Liver (tissue), 9 donors: Measurements from ENCODE around the gene AMIGO2. TPM values are rescaled to one million over a fixed set of nuclear protein-coding genes. Genes with fewer than 3 reads are reported as not detected.
"Not testable (repeated sequence)": the region's sequence is repeated elsewhere in the genome, so short reads cannot be mapped to it uniquely, and the experiment has no call there.

Source experiments
- DNase-seq: peaks from one replicate; pipeline ENCODE4 v3.0.0-alpha.2; 2017; ENCODE audit warnings: low spot score
- H3K27ac ChIP-seq, 2 donors: one replicate each; pipeline ENCODE4 v1.7.0; 2013; ENCODE audit warnings: inconsistent platforms in 2 of 2, low read length in 2 of 2, control low read depth in 1 of 2, low read depth in 1 of 2, mild to moderate bottlenecking in 1 of 2
- H3K27me3 ChIP-seq, 4 donors: one replicate each; pipeline versions ENCODE4 v1.6.1 to v1.7.0; 2013; ENCODE audit warnings: low read length in 3 of 4, inconsistent platforms in 1 of 4, mild to moderate bottlenecking in 1 of 4, moderate library complexity in 1 of 4; ENCODE audit not compliant: control insufficient read depth in 4 of 4, insufficient read depth in 4 of 4
- H3K36me3 ChIP-seq, 4 donors: one replicate each; pipeline versions ENCODE4 v1.6.1 to v1.7.0; 2013; ENCODE audit warnings: low read length in 3 of 4, mild to moderate bottlenecking in 3 of 4, low read depth in 1 of 4, moderate library complexity in 1 of 4; ENCODE audit not compliant: control insufficient read depth in 4 of 4, insufficient read depth in 3 of 4
- H3K4me1 ChIP-seq, 4 donors: one replicate each; pipeline versions ENCODE4 v1.6.1 to v1.7.0; 2013; ENCODE audit warnings: low read length in 3 of 4, mild to moderate bottlenecking in 3 of 4, moderate library complexity in 1 of 4; ENCODE audit not compliant: control insufficient read depth in 4 of 4, insufficient read depth in 4 of 4
- H3K4me3 ChIP-seq, 3 donors: one replicate each; pipeline versions ENCODE4 v1.6.1 to v1.7.0; 2013; ENCODE audit warnings: low read length in 3 of 3, control low read depth in 1 of 3, low read depth in 1 of 3, mild to moderate bottlenecking in 1 of 3
- H3K9ac ChIP-seq, 2 donors: one replicate each; pipeline ENCODE4 v1.7.0; 2013; ENCODE audit warnings: low read length in 2 of 2, mild to moderate bottlenecking in 2 of 2, moderate library complexity in 2 of 2, control low read depth in 1 of 2, low read depth in 1 of 2
- H3K9me3 ChIP-seq, 4 donors: one replicate each; pipeline versions ENCODE4 v1.6.1 to v1.7.0; 2013; ENCODE audit warnings: low read length in 3 of 4; ENCODE audit not compliant: control insufficient read depth in 4 of 4
- ATF3 ChIP-seq: IDR thresholded peaks from 2 replicates; pipeline ENCODE4 v1.6.1; 2016; ENCODE audit warnings: antibody characterized with exemption
- CTCF ChIP-seq: fragments of 150-350 bp; IDR thresholded peaks from 2 replicates; pipeline ENCODE4 v1.5.1; 2017; ENCODE audit warnings: improper control_type of control experiment, low read depth, low read length; ENCODE audit not compliant: missing input control
- EGR1 ChIP-seq, 2 donors: IDR thresholded peaks; 2 replicates each; pipeline ENCODE4 v1.6.1; 2016 to 2018; ENCODE audit warnings: antibody characterized with exemption in 2 of 2, low read depth in 2 of 2
- FOXA1 ChIP-seq: IDR thresholded peaks from 2 replicates; pipeline ENCODE4 v1.6.1; 2016; ENCODE audit warnings: antibody characterized with exemption
- FOXA2 ChIP-seq: IDR thresholded peaks from 2 replicates; pipeline ENCODE4 v1.6.1; 2016; ENCODE audit warnings: antibody characterized with exemption
- GABPA ChIP-seq, 2 donors: IDR thresholded peaks in 1 of 2; conservative IDR thresholded peaks in 1 of 2; 2 replicates each; pipeline ENCODE4 v1.6.1; 2016; ENCODE audit warnings: antibody characterized with exemption in 2 of 2, mild to moderate bottlenecking in 1 of 2, moderate library complexity in 1 of 2
- HNF4A ChIP-seq, 2 donors: conservative IDR thresholded peaks; 2 replicates each; pipeline ENCODE4 v1.6.1; 2016; ENCODE audit warnings: antibody characterized with exemption in 2 of 2, mild to moderate bottlenecking in 2 of 2
- HNF4G ChIP-seq: IDR thresholded peaks from 2 replicates; pipeline ENCODE4 v1.6.1; 2016; ENCODE audit warnings: antibody characterized with exemption
- MAX ChIP-seq: IDR thresholded peaks from 2 replicates; pipeline ENCODE4 v1.6.1; 2016; ENCODE audit warnings: antibody characterized with exemption
- NR2F2 ChIP-seq: IDR thresholded peaks from 2 replicates; pipeline ENCODE4 v1.6.1; 2016; ENCODE audit warnings: antibody characterized with exemption
- RAD21 ChIP-seq, 2 donors: IDR thresholded peaks; 2 replicates each; pipeline ENCODE4 v1.6.1; 2016; ENCODE audit warnings: antibody characterized with exemption in 2 of 2, mild to moderate bottlenecking in 2 of 2
- REST ChIP-seq: IDR thresholded peaks from 2 replicates; pipeline ENCODE4 v1.6.1; 2016; ENCODE audit warnings: antibody characterized with exemption, mild to moderate bottlenecking
- SP1 ChIP-seq: IDR thresholded peaks from 2 replicates; pipeline ENCODE4 v1.6.1; 2018; ENCODE audit warnings: antibody characterized with exemption, mild to moderate bottlenecking
- TAF1 ChIP-seq: conservative IDR thresholded peaks from 2 replicates; pipeline ENCODE4 v1.6.1; 2016; ENCODE audit warnings: antibody characterized with exemption, mild to moderate bottlenecking
- YY1 ChIP-seq: IDR thresholded peaks from 2 replicates; pipeline ENCODE4 v1.6.1; 2016; ENCODE audit warnings: antibody characterized with exemption, mild to moderate bottlenecking
- ZBTB33 ChIP-seq: IDR thresholded peaks from 2 replicates; pipeline ENCODE4 v1.6.1; 2016; ENCODE audit warnings: antibody characterized with exemption
- WGBS: extraction: QIAGEN DNeasy Blood & Tissue Kit; methylation state at CpG from one replicate; pipeline ENCODE4 v1.1.7; 2013; 5-methylcytosine and 5-hydroxymethylcytosine counted together
- polyA plus RNA-seq, 2 donors: library from polyadenylated mRNA; stranded (reverse) in 1 of 2; unstranded in 1 of 2; fragments of 200-250 nt in 1 of 2; fragments of >200 nt in 1 of 2; fragmentation: Nextera tagmentation in 1 of 2; extraction: Ambion mirVana in 1 of 2; gene quantifications; one replicate each; pipeline versions ENCODE4 v1.2.1 to v1.2.3, GENCODE V29; 2013 to 2015
- total RNA-seq, 2 donors: library from RNA; depleted of rRNA; stranded (reverse); fragments of >200 nt; gene quantifications; one replicate each; pipeline ENCODE4 v1.2.3, GENCODE V29; 2014
- donor health status: healthy.
- donor health status: healthy.
- donor health status: healthy.
- donor health status: healthy.
- donor health status: healthy.

The AMIGO2 gene
- total and polyA plus RNA-seq, 4 donors, result 1.2 to 3.5 (median 2.3) TPM

- 94% methylated on average over 2 of the region's 2 CpGs for WGBS
Measured at GRCh38 chr12:47058640-47059039, 21.1 kb downstream of the AMIGO2 start.

GRCh38 chr12:47056944-47057343 lies 22.8 kb downstream of the AMIGO2 start:
- not testable (repeated sequence) for H3K9ac ChIP-seq, H3K4me3 ChIP-seq, H3K36me3 ChIP-seq, H3K9me3 ChIP-seq, DNase-seq, H3K27me3 ChIP-seq, H3K27ac ChIP-seq, H3K4me1 ChIP-seq
- 81% methylated on average over 12 of the region's 12 CpGs for WGBS

More at GRCh38 chr12:47058640-47059039, 21.1 kb downstream of the AMIGO2 start:
- not testable (repeated sequence) for H3K27ac ChIP-seq, DNase-seq, H3K9ac ChIP-seq, H3K4me3 ChIP-seq, H3K36me3 ChIP-seq, H3K9me3 ChIP-seq, H3K4me1 ChIP-seq, H3K27me3 ChIP-seq

GRCh38 chr12:47055856-47056255 lies 23.9 kb downstream of the AMIGO2 start:
- H3K4me3 ChIP-seq, H3K9me3 ChIP-seq, H3K27ac ChIP-seq, H3K27me3 ChIP-seq, H3K36me3 ChIP-seq, DNase-seq, H3K9ac ChIP-seq, H3K4me1 ChIP-seq: not testable (repeated sequence)
- 68% methylated on average over 3 of the region's 3 CpGs for WGBS

GRCh38 chr12:47054659-47055058 lies 25.1 kb downstream of the AMIGO2 start:
- H3K27ac ChIP-seq, result no peak overlapping the region
- 93% methylated on average over 4 of the region's 4 CpGs for whole genome bisulfite sequencing

More at GRCh38 chr12:47054659-47055058, 25.1 kb downstream of the AMIGO2 start:
- peaks cover 2 to 8% (median 6%) of the 10 kb centered on the region in 4 donors for H3K9me3 ChIP-seq
- TF ChIP-seq FOXA2 (no peak), TAF1 (no peak), ATF3 (no peak), GABPA (IDR thresholded peaks at IDR 0.05 in 1 of 2, conservative IDR thresholded peaks at IDR 0.05 in 1 of 2) (no peak), MAX (no peak), REST (no peak), FOXA1 (no peak), EGR1 (IDR thresholded peaks at IDR 0.05; ENCODE audit: low read depth in 2 of 2) (no peak), YY1 (no peak), CTCF (no peak), ZBTB33 (no peak), SP1 (no peak), NR2F2 (no peak), HNF4G (no peak), RAD21 (IDR thresholded peaks at IDR 0.05) (no peak), HNF4A (conservative IDR thresholded peaks at IDR 0.05) (no peak)
- no peak overlapping the region for H3K9ac ChIP-seq
- H3K27me3 ChIP-seq, result no peaks in the 10 kb centered on the region
- DNase-seq, result no peak
- H3K4me1 ChIP-seq, result peaks cover 0 to 1% (median 0%) of the 10 kb centered on the region in 4 donors
- no peak overlapping the region for H3K4me3 ChIP-seq
- H3K36me3 ChIP-seq, result no peaks in the 10 kb centered on the region
